Suprapubic skin (tissue), 3 donors: Measurements from ENCODE around the gene GUCY1A1.

Experiments used
- EP300 ChIP-seq: sonication (generic); formaldehyde crosslinking; IDR thresholded peaks from one replicate; pipeline ENCODE4 v1.6.1; 2017; ENCODE audit warnings: antibody characterized with exemption
- POLR2A ChIP-seq, 2 donors: fragments of 450-650 bp; IDR thresholded peaks; one replicate each; pipeline ENCODE4 v1.6.1; 2017; ENCODE audit warnings: antibody characterized with exemption in 2 of 2, mild to moderate bottlenecking in 2 of 2, moderate library complexity in 2 of 2
- TF ChIP-seq, protein P1 (sequence below), 2 donors: fragments of 200-600 bp in 1 of 2; fragments of 450-650 bp in 1 of 2; sonication (generic) in 1 of 2; IDR thresholded peaks; one replicate each; pipeline ENCODE4 v1.5.1; 2016 to 2019; ENCODE audit warnings: antibody characterized with exemption in 2 of 2, mild to moderate bottlenecking in 1 of 2, moderate library complexity in 1 of 2

DNA sequence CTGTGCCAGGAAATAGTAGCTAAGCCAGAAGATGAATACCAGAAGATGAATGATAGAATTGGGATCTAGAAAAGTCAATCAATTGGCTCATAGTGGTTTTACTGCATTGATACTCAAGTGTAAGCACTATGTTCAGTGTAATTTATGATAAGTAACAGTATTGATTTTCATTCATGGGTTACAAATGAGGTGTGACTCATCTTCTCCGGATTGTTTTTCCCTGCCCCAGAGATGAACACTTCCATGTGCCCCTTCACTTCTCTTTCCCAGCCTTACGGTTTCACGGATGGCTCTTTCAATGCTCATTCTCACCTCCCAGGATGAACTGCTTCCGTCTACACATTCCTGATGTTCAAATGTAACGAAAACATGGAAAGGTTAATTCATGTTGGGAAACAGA lies 82.4 kb downstream of the GUCY1A1 start:
- TF ChIP-seq, protein P1, sequence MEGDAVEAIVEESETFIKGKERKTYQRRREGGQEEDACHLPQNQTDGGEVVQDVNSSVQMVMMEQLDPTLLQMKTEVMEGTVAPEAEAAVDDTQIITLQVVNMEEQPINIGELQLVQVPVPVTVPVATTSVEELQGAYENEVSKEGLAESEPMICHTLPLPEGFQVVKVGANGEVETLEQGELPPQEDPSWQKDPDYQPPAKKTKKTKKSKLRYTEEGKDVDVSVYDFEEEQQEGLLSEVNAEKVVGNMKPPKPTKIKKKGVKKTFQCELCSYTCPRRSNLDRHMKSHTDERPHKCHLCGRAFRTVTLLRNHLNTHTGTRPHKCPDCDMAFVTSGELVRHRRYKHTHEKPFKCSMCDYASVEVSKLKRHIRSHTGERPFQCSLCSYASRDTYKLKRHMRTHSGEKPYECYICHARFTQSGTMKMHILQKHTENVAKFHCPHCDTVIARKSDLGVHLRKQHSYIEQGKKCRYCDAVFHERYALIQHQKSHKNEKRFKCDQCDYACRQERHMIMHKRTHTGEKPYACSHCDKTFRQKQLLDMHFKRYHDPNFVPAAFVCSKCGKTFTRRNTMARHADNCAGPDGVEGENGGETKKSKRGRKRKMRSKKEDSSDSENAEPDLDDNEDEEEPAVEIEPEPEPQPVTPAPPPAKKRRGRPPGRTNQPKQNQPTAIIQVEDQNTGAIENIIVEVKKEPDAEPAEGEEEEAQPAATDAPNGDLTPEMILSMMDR (IDR thresholded peaks at IDR 0.05), result no peak
- TF ChIP-seq EP300 (no peak), POLR2A (IDR thresholded peaks at IDR 0.05) (no peak)
